ENCODE measurements around the gene MFSD6.
"Not testable (repeated sequence)": the region's sequence is repeated elsewhere in the genome, so short reads cannot be mapped to it uniquely, and the experiment has no call there.

MFSD6 gene

DNA sequence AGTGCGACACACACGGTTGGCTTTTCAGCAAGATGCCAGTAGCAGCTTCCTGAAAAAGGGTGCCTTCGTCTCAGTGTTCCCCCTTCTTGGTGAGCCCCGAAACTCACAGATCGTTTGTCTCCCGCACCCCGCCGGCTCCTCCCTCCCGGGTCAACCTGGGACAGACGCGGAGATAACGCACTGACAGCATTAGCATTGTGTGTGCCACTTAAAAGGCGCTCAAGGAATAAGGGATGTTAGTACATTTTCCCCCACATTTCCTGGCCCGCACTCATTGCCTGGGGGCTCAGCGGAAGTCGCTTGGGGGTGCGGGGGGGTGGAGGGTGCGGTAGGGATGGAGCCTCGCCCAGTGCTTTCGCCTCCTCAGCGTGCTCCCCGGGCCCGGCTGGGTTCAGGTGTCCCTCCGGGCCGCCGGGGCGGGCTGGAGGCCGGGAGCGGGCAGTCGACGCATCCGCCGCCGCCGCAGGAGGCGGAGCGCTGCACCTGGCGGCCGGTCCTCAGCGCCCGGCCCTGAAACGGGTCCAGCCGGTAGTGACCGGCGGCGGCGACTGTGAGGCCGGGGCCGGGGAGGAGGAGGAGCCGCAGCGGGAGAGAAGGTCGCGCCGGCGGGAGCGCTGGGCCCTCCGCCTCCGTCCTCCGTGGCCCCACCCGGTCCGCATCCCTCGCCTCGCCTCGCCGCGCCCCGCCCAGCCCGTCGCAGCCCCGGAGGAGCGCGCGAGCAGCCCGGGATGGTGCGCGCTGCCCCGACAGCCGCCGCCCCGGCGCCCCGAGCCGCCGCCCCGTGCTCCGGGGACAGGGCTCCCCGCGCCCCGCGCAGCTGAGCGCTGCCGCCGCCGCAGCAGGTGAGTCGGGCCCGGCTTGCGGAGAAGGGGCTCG, at the start of gene MFSD6:
Gene MFSD6 (plus strand): TSS at position 694 of the 876 bp plus-strand sequence. CDS start 27,675 bp downstream, outside the sequence.
- DNase-seq: peak; percentile 36

DNA sequence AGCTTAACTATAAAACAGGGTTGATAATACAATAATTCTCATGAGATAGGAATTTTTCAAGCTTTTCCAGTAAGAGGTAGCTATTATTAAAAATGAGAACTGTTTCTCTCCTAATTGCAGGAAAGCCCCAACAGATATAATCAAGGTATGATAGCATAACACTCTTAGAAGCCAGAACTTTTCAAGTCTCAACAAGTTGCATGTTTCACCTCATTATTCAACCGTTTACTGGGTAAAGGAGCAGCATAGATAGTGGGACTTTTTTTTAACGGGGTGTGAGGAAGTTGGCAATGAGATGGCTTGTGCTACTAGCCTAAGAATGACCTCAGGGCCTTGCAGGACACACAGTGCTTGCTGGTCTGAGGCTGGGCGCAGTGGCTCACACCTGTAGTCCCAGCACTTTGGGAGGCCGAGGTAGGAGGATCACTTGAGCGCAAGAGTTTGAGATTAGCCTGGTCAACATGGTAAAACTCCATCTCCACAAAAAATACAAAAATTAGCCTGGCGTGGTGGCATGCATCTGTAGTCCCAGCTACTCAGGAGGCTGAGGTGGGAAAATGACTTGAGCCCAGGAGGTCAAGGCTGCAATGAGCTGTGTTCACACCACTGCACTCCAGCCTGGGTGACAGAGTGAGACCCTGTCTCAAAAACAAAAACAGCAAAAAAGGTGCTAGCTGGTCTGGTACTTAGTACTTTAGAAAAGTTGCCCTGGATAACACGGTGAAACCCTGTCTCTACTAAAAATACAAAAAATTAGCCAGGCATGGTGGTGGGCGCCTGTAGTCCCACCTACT, 49.3 kb upstream of the MFSD6 start:
- not testable (repeated sequence) for DNase-seq

DNA sequence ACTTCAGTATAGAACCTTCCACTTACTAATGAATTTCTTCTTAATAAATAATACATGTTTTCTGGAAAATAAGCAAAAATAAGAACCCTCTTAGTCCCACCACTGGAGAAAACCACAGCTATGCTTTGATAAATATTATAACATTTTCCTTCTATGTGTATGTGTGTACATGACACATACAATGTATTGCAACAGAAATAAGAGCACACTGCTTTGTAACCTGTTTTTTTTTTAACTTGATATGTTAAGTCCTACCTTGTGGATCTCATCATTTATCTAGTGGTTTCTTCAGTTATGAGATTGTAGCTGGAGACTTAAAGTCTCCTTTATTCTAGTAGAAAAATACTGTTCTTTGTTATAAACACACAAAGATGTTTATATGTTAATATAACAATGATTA, 47.6 kb upstream of the MFSD6 start:
- no peak for DNase-seq

DNA sequence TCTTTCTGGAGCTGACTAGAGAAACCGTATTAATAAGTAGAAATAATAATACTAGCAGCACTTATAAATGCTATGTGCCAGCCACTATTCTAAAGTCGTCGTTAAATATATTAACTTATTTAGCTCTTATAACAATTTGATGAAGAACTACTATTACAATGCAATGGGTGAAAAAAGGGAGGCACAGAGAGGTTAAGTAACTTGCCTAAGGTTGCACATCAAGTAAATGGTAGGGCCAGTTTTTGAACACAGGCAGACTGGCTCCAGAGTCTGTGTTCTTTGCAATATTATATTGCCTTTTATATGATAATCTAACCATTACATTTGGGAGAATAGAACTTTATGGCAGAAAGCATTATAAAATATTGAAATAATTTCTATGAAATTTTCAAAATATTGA, 47.2 kb upstream of the MFSD6 start:
- DNase-seq: no peak

DNA sequence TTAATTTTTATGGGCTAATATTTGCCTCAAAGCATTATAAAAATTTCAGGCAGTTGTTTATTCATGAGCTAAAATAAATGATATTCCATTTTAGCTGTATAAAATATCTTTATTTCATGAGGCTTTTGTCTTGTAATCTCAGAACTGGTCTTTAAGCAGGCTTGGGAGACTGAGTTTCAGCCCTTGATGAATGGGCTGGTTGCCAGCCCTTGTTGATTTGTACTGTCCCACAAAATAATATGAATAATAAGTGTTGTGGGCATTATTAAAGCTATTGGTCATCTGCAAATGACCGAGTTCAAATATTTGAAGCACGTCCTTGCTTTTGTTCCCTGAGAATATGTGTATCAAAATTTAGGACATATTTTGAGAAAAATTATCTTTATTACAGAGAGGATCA, 46.6 kb upstream of the MFSD6 start:
- no peak for DNase-seq

DNA sequence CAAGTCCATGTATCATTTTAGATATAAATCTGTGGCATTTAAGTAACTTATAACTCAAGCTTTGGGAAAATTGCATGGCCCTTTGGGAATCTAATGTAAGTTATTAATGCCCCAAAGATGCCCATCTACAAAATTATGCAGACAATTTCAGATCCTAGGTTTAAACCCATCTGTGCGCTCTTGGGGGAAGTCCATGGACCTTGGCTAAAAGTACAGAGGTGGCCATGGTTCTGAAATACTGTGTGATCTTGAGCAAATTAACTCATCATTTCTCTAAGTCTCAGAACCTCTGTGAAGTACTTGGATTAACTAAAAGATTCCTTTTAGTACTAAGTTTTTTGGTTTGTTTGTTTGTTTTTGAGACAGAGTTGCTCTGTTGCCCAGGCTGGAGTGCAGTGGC, 45.3 kb upstream of the MFSD6 start:
- no peak for DNase-seq

DNA sequence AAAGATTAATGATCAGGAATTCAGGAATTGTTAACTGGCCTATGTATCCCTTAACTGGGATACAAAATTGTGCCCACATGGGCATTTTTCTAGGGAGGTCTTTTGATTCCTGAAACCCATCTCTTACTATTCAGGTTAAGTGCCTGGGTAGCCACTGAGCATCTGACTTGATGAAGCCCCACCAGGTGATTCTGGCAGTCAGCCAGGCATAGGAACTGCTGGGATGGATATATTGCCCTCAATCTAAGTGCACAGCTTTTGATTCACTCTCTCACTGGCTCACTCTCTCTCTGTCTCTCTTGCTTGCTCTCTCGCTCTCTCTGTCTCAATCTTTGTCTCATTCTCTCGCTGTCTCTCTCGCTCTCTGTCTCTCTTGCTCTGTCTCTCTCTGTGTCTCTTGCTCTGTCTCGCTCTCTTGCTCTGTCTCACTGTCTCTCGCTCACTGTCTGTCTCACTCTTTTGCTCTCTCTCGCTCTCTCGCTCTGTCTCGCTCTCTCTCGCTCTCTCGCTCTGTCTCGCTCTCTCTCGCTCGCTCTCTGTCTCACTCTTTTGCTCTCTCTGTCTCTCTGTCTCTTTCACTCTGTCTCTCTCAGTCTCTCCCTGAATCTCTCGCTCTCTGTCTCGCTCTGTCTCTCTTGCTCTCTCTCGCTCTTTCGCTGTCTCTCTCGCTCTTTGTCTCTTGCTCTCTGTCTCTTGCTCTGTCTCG, 42.5 kb upstream of the MFSD6 start:
- no peak for DNase-seq

DNA sequence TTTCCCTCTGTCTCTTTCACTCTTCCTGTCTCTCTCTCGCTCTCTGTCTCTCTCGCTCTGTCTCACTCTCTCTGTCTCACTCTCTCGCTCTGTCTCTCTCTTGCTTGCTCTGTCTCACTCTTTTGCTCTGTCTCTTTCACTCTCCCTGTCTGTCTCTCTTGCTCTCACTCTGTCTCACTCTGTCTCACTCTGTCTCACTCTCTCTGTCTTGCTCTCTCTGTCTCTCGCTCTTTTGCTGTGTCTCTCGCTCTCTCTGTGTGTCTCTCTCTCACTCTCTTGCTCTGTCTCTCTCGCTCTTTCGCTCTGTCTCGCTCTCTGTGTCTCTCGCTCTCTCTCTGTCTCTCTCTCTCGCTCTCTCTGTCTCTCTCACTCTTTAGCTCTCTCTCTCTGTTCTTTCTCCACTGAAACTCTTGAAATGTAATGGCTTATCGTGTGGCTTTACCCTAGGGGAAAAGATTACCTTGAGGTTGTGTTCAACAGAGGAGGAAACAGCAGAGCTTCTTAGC, 41.9 kb upstream of the MFSD6 start:
- DNase-seq: no peak

DNA sequence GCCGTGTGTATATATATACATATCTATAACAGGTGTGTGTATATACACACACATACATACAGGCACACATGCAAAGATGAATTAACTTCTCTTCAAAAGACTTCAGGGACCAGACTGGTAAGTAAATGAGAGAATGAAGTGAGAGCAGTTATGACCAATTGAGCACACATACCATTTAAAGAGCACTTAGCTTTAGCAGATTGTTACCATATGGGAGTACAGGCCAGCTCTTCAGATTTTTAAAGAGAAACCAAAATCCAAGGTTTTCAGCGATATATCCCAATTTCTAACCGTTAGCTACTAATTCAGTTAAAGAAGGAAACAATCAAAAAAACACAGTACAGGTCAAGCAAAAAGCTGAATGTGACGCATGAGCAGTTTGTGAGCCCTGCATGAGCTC, 41.1 kb upstream of the MFSD6 start:
- no peak for DNase-seq

DNA sequence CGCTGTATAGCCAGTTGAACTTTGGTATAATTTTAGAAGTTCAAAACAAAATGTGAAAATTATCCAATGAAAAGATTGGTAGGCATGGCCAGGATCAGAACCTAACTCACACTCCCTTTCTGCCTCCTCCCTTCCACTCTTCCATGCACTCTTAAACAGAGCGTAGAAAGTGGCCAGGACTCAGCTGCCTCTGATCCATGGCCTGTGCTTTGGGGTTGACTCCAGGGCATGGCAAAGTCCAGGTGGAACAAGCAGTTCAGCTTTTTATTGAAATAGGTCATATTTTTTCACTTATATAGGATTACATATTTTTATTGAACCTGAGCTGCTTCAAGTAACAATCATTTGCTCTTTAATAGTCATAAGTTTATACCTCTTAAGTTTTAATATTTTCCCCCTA, 38.5 kb upstream of the MFSD6 start:
- DNase-seq: no peak

DNA sequence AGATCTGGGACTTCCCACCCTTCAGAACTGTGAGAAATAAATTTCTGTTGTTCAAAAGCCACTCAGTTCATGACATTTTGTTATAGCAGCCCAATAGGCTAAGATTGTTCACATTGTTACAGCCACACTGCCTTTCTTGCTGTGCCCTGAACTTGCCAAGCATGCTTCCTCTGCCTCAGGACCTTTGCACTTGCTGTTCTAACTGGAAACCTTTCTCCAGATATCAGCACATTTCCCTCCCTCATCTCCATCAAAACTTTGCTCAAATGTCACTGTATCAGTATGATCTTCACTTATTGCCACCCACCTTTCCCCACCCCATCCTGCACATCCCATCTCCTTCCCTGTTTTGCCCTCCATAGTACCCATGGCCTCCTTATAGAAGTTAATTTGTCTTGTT, 32.1 kb upstream of the MFSD6 start:
- no peak for DNase-seq

DNA sequence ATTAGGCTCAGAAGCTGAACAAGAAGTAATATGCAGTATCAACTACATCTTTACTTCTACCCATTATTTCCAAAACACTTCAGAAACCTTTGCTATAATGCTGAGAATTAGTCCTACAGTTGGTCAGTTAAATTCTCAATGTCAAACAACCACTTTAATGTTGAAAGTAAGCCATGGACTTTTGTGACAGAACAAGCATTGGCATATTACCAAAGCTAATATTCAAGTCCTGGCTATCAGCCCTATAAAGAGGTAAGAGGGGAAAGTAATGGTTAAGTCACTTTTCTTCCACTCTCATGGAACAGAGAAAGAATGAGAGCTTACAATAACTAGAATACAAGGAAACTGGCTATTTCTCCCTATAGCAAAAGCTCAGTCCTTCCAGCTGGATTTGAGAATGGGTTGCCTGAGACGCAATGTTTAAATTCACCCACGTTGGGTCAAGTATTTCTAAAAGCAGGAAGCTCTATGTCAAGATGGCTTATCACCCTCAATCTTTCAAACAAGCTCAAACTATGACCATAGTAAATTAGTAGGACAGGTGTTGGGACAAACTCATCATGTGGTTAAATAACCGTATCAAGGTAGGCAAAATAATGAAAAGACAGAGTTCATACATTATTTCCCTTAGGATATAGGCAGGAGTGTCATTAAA, 31.4 kb upstream of the MFSD6 start:
- no peak for DNase-seq

DNA sequence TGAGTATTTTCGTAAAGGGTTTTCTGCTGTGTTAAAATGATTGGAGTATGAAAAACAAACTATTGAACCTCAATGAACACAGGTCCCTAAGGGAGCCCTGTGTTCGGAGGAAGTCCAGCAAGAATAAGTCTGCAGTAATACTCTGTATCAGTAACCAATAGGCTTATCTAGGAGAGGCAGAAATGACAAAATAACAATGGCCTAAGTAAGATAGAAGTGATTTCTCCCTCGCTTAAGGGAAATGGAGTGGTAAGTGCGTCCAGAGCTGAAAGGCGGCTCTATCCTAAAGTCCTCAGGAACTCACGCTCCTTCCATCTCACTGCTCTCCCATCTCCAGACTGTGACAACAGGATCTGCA, 29.3 kb upstream of the MFSD6 start:
- no peak for DNase-seq

DNA sequence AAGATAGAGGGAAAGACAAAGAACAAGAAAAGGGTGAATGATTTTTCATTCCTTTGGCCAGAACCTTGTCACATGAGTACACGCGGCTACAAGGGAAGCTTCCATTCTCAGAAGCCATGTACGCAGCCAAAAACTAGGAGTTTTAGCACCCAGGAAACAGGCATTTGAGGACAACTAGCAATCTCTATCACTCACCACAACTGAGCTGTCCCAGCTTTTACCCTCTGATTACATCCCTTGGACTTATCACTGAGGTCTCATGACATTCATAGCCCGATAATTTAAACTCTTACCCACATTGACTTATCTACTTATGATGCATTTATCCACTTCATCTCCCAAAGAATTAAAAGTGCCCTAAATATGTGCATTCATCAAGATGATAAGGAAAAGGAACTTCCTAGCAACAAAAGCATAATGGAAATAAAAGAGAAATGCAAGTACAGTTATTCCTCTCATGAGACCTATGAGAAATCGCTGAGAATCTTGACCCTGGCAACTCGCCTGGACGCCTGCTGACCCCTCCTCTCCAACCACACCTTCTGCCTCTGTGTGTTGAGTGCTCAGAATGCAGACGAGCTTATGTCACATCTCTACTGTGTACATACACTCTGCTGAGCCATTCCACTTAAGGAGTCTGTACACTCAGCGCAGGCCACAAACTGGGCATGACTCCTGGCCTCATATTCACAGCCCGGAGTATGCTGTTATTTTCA, 28.7 kb upstream of the MFSD6 start:
- no peak for DNase-seq

DNA sequence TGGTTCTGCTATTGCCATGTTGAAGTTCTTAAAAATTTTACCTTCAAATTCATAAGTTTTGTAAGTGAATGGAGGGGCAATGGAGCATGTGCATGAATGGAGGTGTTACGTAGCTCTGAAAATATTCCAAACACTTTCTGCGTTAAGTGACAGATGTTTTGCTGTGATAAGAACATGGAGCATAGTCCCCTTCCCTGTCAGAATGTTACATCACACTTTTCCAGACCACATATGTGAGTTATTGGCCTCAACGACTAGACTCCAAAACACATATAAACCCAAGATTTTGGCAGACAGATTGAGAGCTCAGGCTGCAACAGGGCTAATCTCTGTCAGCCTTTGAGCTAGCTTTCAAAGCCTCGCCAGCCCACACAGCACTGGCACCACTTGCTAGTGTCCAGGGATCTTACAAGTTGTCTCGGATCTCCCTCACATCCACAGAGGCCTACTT, 27.2 kb upstream of the MFSD6 start:
- DNase-seq: no peak

DNA sequence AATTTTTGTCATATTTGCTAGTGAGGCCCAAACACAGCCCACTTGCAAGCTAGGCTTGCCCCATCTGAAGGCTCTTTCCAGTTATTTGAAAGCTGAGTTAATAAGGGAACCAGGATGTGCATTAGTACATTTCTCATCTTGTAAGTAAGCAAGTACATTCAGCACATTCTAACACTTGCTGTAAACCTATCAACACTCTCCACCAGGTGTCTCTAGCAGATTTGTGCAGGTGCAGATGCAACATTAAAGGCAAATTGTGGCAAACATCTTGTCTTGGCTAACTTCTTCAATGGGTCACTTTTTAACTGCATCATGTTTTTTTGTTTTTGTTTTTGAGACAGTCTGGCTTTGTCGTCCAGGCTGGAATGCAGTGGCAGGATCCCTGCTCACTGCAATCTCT, 25.3 kb upstream of the MFSD6 start:
- peak; percentile 62 for DNase-seq

DNA sequence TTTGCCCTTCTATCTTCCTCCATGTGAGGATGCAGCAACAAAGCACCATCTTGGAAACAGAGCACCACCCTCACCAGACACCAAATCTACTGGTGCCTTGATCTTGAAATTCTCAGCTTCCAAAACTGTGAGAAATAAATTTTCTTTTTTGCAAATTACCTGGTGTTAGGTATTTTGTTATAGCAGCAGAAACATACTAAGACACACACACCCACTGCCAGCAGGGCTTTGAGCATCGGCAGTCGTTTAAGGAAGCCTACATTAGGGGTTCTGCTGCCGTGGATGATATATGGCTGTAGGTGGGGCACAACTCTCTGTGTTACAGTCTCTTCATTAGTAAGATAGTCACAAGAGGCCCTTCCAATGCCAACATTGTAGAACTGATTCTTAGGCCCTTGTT, 20.7 kb upstream of the MFSD6 start:
- DNase-seq: no peak

DNA sequence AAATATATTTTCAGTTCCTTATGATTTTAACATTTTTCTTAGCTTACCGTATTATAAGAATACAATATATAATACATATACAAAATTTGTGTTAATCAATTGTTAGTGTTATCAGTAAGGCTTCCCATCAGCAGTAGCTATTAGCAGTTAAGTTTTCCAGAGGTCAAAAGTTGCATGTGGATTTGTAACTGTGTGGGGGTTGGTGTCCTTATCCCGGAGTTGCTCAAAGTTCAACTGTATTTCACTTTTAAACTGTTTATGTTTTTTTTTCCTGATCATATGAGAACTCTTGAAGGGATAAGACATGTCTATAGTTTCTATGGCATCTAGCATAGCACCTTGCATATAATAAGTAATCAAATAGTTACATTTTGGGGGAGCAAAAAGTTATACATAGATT, 11.9 kb upstream of the MFSD6 start:
- no peak for DNase-seq

DNA sequence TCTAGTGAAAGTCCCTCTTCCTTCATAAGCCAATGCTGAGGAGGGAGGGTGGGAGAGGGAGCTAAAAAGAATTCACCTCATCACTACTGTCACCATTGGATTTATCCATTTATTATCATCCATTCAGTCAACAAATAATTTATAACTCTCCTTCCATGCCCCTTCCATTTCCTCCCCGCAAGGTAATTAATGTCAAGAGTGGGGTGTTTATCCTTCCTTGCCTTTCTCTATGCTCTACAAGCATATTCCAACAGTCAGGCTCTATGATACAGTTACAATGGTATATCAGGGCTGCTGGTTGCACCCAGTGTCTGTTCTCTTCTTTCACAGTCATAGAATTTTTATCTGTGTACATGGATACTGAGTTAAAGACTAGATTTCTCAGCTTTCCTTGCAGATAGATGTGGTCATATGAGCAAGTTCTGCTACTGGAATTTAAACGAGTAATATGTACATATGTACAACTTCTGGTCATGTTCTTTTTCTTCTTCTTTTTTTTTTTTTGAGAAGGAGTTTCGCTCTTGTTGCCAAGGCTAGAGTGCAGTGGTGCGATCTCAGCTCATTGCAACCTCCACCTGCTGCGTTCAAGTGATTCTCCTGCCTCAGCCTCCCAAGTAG, 5.1 kb upstream of the MFSD6 start:
- no peak for DNase-seq

DNA sequence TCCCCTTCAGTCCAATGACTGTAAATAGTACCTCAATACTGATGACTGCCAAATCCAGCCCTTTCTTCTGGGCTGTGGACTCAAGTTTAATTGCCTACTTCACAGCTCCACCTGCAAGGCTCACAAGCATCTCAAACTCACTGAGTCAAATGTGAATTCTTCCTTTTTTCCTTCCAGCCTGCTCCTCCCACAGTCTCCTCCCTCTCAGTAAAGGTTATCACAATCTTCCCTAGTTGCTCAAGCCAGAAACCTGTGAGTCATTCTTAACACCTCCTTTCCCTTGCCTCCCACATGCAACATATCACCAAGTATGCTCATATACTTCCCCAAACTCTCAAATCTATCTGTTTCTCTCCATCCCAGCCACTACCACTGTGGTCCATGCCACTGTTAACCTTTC, 3.7 kb upstream of the MFSD6 start:
- no peak for DNase-seq

DNA sequence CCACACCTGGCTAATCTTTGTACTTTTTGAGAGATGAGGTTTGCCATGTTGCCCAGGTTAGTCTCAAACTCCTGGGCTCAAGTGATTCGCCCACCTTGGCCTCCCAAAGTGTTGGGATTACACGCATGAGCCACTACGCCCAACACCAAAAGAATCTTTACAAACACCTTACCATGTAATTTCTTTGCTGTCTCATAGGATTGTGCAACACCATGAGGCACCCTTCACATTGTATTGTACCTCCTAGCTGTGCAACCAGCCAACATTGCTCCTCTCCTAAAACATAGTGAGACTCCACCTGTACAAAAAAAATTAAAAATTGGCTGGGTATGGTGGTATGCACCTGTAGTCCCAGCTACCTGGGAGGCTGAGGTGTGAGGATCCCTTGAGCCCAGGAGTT, 3.1 kb upstream of the MFSD6 start:
- DNase-seq: no peak

DNA sequence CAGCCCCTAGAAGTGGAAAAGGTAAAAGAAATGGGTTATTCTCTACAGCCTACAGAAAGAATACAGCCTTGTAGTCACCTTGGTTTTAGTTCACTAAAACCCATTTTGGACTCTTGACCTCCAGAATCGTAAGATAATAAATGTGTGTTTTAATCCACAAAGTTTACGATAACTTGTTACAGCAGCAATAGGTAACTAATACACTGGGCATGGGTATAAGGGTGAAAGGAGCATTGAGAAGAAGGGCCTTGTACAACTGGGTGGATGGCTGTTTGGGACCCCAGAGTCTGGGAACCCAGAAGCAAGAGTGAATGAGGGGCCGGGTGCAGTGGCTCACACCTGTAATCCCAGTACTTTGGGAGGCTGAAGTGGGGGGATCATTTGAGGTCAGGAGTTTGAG, 2.2 kb upstream of the MFSD6 start:
- no peak for DNase-seq
